Measurements from ENCODE around the gene LCLAT1.

DNA sequence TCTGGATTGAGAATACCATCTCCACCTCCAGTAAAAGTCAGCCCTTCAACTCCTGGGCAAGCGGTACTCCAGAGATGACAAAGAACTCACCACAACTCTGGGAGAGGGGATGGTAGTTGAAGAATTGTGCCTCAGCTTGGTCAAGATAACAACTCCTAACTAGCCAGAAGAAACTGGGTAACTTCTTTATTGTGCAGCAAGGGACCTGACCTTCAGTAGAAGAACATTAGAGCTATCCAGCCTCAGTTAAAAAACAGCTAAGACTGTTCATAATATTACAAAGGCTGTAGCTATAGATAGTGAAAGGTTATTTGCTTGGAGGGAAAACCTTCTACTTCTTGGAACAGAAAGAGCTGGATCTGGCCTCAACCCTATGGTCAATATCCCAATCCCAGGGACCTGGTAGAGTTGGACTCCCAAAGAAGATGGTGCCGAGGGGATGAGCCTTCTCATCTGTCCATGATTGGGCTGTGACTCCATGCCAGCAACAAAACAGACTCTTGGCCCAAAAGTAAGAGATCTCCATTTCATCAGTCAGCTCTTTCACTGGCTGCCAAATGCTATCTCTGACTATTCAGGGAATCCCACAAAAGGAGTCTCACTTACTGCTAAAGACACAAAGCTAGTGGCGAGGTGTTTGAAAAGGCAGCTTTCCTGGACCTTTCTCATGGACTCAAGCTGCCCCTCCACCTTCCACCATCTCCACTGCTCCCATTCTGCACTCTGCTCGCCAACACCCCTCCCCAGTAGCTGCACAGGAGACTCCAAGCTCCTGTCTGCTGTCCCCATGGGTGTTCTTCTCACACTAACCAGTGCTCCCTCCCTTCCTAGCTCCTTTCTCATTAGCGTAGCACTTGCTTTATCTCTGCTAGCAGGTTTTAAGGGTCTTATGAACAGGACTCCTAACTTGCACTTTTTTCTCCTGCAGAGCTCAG is 214.4 kb downstream of the LCLAT1 start:
- no peak for TF ChIP-seq GATA2 (IDR thresholded peaks at IDR 0.05; ENCODE audit: low read depth, low read length)
- TF ChIP-seq GATA3 (IDR thresholded peaks at IDR 0.05; ENCODE audit: low read depth, low read length), result no peak

Measured in SH-SY5Y (cell line).